Measurements from ENCODE around the gene SPAG16.

DNA sequence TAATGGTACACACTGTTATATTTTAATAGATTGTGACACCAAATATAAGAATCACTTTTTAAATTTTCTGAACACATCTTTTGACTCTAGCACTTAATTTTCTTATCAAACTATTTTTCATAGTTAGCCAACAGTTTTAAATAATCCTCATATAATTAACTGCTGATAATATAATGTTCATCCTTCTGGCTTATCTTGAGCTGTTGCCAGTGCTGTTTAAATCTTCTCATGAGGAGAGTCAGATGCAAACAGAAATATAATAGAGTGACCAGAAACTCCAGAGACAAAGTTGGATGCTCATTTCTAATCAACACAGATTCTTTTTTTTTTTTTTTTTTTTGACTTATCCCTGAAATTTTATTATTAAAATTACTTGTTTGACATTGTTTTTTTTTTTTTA lies 282.6 kb downstream of the SPAG16 start:
- TF ChIP-seq YY1 (IDR thresholded peaks at IDR 0.05; ENCODE audit: insufficient read depth, insufficient read length) (no peak), SUZ12 (IDR thresholded peaks at IDR 0.05; ENCODE audit: extremely low read depth, insufficient read depth, insufficient read length) (no peak), ZNF274 (IDR thresholded peaks at IDR 0.05; ENCODE audit: low read depth, low read length) (no peak)

Data from NT2/D1 (cell line).